Stimulated activated CD4-positive, alpha-beta T cell treated with anti-CD3 and anti-CD28 coated beads, Interleukin-12 subunit alpha, Interleukin-12 subunit beta, amount 100 ng/mL, for 24 hours (primary cell): ENCODE data around the gene RPL12.

Experiments used
- DNase-seq, 2 experiments: peaks; one replicate each; pipeline ENCODE4 v3.0.0-alpha.2; 2020; ENCODE audit warnings: low read depth in 2 of 2

RPL12 gene

DNA sequence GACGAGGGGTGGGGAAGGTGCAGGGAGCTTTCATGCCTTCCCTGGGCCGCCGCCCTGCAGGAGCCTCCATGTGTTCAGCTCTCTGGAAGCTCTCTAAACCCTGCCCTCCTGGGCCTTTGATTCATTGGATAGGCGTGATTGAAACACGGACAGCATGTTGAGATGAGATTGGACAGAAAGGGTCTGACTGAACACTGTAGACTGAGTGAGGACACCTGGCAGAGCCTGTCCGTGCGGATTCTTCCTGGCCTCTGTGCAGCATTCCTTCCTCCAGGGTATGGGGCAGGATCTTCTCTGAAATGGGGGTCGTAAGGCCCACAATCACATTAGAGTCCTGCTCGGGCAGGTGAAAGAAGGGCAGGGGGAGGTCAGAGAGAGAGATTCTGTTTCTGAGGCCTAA lies 12.8 kb downstream of the RPL12 start:
- no peak for DNase-seq

DNA sequence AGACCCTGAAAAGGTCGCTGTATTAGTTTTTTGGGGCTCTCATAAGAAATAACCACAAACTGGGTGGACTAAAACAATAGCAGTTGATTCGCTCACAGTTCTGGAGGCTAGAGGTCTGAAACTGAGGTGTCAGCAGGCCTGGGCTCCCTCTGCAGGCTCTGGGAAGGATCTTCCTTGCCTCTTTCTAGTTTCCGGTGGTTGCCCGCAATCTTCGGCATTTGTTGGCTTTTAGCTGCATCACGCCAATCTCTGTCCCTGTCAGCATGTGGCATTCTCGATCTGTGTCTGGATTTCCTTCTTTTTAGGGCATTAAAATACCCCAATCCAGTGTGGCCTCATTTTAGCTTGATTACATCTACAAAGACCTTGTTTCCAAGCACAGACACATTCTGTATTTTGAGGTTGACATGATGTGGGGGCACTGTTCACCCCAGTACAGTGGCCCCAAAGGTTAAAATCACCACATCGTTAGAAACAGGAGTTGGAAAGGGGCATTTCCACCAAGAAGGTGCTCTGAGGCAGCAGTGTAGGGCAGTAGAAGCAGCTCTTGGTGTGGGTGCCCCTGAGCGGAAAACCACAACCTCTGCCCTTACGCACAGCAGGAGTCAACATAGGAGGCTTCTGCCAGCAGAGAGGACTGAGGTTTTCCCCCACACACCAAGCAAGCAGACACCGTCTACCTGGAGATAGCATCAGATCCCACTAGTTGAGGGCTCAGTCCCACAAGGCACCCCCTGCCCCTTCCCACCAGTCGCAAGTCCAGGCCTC lies 13.5 kb downstream of the RPL12 start:
- DNase-seq = no peak

DNA sequence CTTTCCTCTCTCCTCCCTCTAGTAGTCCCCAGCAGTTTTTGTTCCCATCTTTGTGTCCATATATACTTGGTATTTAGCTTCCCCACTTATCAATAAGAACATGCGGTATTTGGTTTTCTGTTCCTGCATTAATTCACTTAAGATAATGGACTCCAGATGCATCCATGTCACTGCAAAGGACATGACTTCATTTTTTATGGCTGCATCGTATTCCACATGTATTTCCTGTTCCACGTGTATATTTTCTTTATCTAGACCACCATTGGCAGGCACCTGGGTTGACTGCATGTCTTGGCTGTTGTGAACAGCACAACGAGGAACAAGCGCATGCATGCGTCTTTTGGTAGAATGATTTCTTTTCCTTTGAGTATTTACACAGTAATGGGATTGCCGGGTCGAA lies 20.8 kb downstream of the RPL12 start:
- no peak for DNase-seq

DNA sequence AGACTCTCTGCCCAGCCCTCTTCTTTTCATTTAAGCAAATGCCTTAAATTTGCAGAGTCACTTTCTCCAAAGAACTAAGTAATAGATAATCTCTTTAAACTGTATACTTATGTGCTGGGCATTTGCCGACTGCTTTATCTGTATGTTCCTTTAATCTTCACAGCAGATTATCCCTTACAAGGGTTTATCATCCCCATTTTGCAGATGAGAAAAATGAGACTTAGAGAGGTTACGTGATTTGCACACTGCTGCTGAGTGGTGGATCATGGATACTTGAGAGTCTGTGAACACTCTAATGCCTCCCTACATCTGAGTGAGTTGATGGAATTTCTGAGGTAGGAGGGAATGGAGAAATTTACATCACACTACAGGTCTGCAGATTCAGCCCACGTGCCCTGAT lies 22.9 kb downstream of the RPL12 start:
- DNase-seq = no peak

DNA sequence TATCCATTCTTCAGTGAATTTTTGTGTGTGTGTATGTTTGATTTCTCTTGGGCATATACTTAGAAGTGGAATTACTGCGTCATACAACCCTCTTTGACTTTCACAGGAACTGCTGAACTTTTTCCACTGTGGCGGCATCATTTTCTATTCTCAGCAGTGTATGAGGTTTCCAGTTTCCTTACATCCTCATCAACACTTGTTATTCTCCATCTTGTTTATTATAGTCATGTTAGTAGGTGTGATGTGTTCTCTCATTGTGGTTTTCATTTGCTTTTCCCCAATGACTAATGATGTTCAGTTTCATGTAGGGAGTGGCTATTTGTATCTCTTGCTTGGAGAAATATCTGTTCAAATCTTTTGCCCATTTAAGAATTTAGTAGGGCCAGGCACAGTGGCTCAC lies 24.4 kb downstream of the RPL12 start:
- DNase-seq = no peak

DNA sequence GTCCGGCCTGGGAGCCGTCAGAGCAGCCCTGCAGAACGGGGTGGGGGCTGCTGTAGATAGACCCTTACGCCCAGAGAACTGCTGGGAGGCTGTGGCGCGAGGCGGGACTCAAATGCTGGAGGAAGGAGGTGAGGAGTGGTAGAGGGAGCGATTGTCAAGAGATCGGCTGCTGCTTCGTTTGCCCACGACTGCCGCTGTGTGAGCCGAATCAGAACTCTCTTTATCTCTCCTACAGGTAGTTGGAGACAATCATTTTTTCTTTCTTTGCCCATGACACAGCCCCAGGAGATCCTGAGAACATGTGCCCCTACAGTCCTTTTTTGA lies 26.6 kb downstream of the RPL12 start:
- DNase-seq = no peak

DNA sequence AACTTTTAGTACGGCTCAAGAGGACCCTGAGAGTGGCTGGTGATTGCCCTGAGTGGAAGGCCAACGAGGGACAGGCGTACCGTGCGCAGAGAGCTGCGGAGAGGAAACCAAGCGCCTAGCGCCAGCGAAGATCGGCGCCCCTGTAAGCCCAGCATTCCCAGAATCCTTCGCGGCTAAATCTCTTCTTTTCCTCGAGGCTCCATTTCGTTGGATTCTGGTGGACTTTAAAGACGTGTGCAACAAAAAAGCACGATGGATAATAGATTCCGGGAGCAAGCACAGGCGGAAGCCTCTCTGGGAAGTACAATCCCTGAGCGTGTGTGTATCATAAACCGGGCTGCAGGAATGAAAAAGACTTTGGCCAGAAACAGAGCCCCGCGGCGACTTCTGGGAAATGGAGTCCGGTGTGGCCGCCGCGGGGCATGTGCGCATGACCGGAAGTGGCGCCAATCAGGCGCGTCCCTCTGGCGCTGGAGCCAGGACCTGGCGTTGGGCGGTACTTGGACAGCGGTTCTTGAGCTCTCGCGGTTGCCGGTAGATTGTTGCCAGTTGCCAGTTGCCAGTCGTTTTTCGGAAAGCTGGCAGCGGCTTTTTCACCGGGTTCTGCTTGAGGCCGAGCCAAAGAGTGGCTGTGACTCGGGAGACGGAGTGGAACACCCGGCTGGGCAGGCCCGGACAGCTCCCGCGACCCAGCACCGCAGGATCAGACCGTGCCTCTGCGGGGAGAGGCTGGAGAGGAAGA lies 27.1 kb downstream of the RPL12 start, which contains the start of gene ZNF79:
TSS of gene ZNF79 (plus strand) at position 449 of the 742 bp plus-strand sequence. CDS start 406 bp downstream, outside the sequence.
- peak; percentile 84 to 88 for DNase-seq

DNA sequence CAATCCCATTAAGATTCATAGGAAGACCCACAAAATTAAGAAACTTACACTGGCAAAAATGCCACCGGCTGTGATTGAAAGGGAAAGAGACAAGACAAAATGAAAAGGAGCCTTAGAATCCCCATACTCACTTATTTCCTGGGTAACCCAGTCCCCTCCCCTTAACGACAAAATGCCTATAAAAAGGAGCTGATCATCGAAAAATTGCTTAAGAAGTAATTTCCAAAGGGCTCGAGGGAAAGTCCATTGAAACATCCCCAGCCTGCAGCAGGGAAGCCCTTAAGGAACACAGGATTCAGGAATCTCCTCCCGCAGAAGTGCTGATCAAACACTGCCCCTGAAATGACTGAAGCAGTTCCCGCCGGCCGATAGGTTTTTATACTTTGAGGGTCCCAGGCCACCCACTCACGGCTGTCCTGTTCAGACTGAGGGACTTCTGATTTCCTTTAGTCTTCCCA lies 27.7 kb downstream of the RPL12 start:
- DNase-seq = no peak

DNA sequence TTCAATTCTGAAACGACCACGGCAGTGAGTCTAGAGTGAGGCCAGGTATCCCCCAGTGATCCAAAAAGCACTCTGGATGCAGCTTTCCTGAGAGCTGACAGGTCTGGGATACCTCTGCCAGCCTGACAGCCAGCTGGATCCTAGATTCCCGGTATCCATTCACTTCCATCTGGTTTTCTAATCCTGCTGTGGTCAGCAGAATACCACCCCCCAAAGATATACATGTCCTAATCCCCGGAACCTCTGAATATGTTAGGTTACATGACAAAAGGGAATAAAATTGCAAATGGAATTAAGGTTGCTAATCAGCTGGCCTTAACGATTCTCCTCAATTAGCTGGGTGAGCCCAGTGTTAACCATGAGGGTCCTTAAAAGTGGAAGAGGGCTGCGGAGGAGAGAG lies 28.4 kb downstream of the RPL12 start:
- DNase-seq = no peak

DNA sequence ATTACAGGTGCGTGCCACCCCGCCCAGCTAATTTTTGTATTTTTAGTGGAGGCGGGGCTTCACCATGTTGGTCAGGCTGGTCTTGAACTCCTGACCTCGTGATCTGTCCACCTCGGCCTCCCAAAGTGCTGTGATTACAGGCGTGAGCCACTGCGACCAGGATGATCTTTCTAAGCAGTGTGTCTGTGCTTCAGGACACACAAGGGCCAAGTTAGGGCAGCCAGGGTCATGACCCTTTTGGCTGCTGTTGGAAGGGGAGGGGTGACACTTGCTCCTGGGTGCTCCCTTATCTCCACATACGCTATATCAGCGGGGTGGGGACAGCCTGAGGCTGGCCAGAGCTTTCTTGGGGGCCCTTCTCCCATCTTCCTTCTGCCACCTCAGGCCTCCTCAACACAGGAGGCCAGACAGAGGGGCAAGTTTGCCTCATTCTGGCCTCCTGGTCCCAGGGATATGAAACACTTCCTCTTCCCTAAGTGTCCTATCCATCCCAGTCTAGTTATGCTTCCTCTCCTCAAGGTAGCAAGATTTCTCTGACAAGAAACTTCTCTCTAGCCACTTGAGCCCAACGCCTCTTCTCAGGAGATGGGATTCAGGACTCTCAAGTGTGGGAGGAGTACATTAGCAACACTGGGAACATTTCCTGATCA lies 28.9 kb downstream of the RPL12 start:
- DNase-seq = no peak

DNA sequence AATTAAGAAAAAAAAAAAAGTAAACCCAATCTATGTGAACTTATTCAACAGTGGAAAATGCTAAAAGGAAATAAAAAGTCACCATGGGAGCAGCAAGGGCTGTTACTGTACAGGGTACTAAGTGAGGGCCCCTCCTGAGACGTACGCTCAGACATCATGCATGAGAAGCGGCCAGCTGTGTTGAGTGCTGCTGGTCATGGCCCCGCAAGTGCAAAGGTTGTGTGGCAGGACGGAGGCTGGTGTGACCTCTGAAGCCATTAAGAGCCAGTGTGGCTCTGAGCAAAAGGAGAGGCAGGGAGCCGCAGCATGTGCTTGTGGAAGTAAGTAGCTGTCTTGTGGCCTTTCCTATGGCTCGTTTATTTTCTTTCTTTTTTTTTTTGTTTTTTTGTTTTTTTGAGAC lies 30.1 kb downstream of the RPL12 start:
- no peak for DNase-seq

DNA sequence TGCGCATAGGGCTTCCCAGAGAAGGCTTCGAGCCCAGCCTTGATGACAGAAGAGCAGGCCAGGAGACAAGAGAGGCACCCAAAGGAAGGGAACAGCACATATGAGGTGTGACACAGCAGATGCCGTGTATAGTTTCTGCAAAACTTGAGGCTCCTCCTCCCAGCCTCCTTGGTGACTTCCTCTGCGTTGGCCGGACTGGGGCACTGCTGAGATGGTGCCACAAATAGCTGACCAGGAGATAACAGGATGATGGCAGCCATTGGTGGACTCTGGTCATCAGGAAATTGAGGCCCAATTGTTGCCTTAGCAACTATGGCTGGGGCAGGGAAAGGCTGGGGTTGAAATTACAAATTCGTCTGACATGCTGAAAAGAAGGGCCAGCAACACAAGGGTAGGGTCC lies 31.9 kb downstream of the RPL12 start:
- DNase-seq = no peak

DNA sequence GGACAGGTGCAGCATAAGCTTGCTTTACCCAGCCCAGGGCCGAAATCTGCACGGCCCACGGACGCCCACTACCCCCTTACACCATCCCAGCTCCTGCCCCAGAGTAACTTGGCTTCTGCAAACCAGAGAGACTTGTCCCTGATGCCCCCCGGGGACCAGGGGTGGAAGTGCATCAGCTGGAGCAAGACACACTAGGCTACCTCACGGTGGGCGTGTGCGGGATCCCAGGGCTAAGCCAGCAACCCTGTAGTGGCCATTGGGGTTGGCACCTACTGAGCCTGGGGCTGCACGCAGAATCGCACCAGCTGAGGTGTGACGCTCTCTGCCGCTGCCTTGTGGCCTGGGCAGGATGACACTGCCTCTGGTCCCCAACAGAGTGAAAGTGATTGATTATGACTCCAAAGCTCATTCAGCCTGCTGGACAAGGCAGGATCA lies 33.2 kb downstream of the RPL12 start:
- DNase-seq = peak in 1 of 2 experiments; percentile 36

DNA sequence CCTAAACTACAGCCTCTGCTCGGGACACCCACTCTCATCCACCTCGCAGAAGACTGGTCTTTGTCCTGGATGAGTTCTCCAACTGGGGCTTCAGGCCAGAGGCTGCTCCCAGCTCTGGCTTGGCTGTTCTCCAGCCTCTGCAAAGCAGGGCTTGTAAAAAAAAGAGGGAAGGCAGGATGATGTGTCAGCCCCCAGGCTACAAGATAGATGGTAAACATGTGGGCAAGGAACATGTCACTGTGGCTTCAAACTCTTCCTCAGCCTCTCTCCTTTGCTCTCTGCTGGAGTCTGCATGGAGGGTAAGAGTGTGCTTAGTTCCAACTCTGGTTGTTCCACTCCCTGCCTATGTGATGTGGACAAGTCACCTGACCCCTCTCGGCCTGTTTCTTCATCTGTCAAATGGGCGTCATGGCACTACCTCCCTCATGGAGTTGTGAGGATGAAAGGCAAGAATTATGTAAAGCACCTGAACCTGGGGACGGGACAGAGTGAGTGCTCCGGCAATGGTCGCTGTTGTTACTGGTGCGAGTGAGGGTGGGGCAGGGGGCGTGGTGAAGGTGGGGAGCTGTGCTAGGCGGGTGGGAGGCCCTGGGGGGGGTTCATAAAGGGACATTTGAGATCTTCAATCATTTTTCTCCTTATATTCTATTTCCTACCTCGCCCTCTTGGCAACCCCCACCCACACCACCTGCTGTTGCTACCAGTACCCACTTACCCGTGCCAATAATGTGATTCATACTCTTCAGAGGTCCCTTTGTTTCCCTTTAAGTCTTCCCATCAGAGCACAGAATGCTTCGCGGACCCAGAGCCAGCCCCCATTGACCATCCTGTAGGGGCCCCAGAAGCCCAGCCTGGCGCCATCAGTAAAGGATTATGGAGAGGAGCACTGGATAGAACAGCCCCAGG lies 33.8 kb downstream of the RPL12 start:
- DNase-seq = no peak

DNA sequence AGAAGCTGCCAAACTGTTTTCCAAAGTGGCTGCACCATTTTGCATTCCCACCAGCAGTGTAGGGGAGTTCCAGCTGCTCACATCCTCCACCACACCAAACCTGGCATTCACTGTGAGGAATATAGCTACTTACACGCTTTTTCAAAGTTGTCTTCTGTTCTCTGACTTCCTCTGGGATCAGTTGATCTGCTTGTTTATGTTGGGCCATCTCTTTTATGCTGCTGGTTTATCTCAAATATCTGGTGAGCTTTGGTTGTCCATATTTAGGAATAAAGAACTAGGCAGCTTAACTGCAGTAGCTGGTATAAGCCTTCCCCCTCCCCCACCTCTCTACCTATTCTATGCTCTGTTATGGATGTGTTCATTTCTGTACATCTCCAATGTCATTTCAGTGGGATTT lies 35.5 kb downstream of the RPL12 start:
- DNase-seq = no peak

DNA sequence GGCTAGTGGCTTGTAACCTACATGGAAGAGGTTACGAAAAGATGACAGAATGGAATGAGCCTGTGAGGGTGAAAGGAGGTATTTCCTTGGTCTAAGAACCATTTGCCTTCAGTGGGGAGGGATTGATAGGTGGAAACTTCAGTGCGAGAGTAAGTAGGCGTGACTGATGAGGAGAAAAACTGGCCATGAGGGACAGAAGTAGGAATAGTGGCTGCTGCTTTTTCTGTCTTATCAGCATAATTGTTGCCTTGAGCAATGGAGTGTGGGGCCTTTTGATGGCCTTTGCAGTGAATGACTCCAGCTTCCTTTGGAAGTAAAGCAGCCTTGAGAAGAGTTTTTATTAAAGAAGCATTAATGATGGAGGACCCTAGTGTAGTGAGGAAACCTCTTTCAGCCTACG lies 36.1 kb downstream of the RPL12 start:
- no peak for DNase-seq

DNA sequence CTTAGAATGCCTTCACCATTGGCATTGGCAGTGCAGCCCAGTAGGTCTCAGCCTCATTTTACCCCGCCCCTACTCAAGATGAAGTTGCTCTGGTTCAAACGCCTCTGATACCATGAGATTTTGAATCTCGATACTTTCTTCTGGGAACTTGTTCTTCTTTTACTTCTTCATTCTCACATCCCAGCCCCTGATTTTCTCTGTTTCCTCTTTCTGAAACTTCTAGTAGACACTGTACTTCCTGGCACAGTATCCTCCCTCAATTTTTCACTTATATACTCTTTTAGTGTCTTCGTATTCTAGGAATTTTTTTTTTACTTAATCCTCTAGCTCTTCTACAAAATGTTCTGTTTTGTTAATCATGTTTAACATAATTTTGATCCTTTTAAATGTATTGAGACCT lies 40.1 kb downstream of the RPL12 start:
- no peak for DNase-seq

DNA sequence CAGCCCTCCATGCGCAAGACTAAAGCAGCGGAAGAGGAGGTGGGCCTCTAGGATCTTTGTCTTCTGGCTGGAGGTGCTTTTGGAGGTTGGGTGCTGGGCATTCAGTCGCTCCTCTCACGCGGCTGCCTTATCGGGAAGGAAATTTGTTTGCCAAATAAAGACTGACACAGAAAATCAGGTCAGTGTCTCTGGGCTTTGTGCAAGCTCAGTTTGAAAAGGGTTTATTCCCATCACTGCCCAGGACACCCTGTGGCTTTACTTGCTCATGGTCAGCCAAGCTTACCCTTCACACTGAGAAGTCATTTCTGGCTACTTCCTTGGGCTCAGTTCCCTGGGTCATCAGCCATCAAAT lies 43.7 kb downstream of the RPL12 start:
- no peak for DNase-seq

DNA sequence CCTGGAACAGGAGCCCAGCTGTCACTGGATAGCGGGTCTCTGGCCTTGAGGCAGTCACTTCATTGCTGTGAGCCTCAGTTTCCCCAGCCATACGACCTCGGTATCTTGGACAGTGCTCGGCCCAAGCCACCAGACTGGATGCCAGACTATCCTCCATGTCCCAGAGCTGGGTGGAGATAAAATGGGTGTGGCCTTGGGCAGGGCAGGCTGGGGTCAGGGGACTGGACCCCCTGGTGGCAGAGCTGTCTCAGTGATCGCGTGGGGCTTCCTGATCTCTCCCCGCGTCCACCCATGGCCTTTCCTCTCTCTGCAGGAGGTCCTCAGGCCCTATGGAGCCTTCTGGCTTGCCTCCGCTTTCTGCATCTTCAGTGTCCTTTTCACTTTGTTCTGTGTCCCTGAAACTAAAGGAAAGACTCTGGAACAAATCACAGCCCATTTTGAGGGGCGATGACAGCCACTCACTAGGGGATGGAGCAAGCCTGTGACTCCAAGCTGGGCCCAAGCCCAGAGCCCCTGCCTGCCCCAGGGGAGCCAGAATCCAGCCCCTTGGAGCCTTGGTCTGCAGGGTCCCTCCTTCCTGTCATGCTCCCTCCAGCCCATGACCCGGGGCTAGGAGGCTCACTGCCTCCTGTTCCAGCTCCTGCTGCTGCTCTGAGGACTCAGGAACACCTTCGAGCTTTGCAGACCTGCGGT lies 44.3 kb downstream of the RPL12 start:
- DNase-seq = no peak

DNA sequence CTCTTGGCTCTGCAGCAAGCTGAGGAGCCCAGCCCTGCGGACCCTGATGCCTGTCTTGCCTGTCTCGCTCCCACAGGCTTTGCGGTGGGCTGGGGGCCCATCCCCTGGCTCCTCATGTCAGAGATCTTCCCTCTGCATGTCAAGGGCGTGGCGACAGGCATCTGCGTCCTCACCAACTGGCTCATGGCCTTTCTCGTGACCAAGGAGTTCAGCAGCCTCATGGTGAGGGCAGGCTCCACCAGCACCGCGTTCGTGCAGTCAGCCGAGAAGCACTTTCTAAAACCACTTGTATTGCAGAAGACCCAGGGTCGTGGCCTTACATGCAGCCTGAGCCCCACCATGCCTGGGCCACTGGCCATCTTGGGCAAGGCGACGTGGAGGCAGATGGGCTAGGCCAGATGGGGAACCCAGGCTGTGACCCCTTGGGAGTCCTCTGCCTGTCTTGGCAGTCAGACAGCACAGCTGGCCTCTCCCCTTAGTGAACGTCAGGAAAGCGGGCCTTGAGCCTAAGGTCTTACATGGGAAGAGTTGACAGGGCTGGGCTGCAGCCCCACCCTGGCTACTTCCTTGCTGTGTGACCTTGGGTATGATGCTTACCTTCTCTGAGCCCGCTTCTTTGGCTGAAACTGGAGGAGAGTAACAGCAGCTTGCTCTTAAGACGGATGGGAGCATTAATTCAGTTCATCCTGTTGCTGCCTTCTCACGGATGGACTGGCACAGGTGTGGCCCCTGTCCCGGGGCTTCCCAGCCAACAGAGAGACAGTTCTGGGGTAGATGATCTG lies 45.7 kb downstream of the RPL12 start:
- no peak for DNase-seq
